Thoracic aorta (tissue), 2 donors: ENCODE data around the gene FRS2. TPM values are rescaled to one million over a fixed set of nuclear protein-coding genes. Genes with fewer than 3 reads are reported as not detected.

Source experiments
- ATAC-seq: fragments of 150-250 bp; one replicate; pipeline ENCODE4 v1.8.0; 2017; ENCODE audit warnings: low read depth; ENCODE audit not compliant: insufficient number of reproducible peaks, low FRiP score
- DNase-seq: peaks from one replicate; pipeline ENCODE4 v3.0.0-alpha.2; 2020; ENCODE audit warnings: low spot score
- H3K27ac ChIP-seq, 2 donors: fragments of 200-600 bp; sonication (generic); 1 replicate in 1 of 2; 2 replicates in 1 of 2; pipeline ENCODE4 v1.5.1; 2016; ENCODE audit warnings: mild to moderate bottlenecking in 2 of 2, moderate library complexity in 2 of 2
- H3K27me3 ChIP-seq: fragments of 200-600 bp; sonication (generic); replicated peaks from 2 replicates; pipeline ENCODE4 v1.6.0; 2016; ENCODE audit warnings: mild to moderate bottlenecking; ENCODE audit not compliant: insufficient read depth
- H3K36me3 ChIP-seq: fragments of 200-600 bp; sonication (generic); one replicate; pipeline ENCODE4 v1.5.1; 2016
- H3K4me1 ChIP-seq, 2 donors: fragments of 200-600 bp; sonication (generic); 1 replicate in 1 of 2; 2 replicates in 1 of 2; pipeline versions ENCODE4 v1.5.1 to v1.6.0; 2016; ENCODE audit warnings: low read depth in 2 of 2, mild to moderate bottlenecking in 1 of 2; ENCODE audit not compliant: control insufficient read depth in 1 of 2
- H3K4me3 ChIP-seq: fragments of 200-600 bp; sonication (generic); 2 replicates; pipeline ENCODE4 v1.5.1; 2016; ENCODE audit warnings: mild to moderate bottlenecking
- H3K9me3 ChIP-seq: fragments of 200-600 bp; sonication (generic); 2 replicates; pipeline ENCODE4 v1.5.1; 2016
- CTCF ChIP-seq: fragments of 200-600 bp; sonication (generic); IDR thresholded peaks from one replicate; pipeline ENCODE4 v1.5.1; 2019; ENCODE audit warnings: antibody characterized with exemption
- total RNA-seq, 2 donors: library from RNA; depleted of rRNA; stranded (reverse); fragments of >200 nt; gene quantifications; one replicate each; pipeline versions ENCODE4 v1.1.0 to v1.2.3, GENCODE V29; 2016

The FRS2 gene
- total RNA-seq, 2 donors from 2014 or later: 29.8 to 72.3 TPM

DNA sequence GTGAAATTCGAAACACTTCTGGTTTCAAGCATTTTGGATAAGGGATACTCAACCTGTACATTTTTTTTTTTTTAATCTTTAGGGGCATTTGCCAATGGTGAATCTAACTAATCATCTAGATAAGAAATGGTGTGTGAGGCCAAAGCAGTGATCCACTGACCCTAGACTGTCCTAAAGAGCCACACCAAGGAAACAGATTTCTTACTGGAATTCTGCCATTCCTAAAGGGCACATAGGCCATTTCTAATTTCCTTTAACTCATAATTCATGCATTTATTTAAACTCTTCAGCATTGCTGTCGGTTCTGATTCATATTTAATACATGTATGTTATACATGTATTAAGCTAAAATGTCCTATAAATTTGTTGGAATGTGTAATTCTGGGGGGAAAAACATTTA, 47.2 kb downstream of the FRS2 start:
- Histone ChIP-seq H3K27me3 (no peaks in the 10 kb centered on the region), H3K4me3 (no peak overlapping the region), H3K27ac (no peak overlapping the region), H3K9me3 (peaks cover 2% of the 10 kb centered on the region), H3K36me3 (no peaks in the 10 kb centered on the region), H3K4me1 (peaks cover 9 to 29% of the 10 kb centered on the region in 2 donors)
- TF ChIP-seq CTCF: no peak
- no peak for ATAC-seq
- DNase-seq: no peak

DNA sequence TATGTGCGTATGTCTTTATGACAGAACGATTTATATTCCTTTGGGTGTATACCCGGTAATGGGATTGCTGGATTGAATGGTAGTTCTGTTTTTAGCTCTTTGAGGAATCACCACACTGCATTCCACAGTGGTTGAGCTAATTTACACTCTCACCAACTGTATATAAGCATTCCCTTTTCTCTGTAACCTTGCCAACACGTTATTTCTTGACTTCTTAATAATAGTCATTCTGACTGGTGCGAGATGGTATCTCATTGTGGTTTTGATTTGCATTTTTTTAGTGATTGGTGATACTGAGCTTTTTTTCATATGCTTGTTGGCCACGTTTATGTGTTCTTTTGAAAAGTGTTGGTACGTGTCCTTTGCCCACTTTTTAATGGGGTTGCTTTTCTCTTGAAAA, 49.7 kb downstream of the FRS2 start:
- no peak for DNase-seq
- no peak for TF ChIP-seq CTCF

GRCh38 chr12:69523433-69524330, 53.5 kb downstream of the FRS2 start:
- no peak for TF ChIP-seq CTCF
- Histone ChIP-seq H3K9me3 (peaks cover 7% of the 10 kb centered on the region), H3K27ac (no peak overlapping the region), H3K36me3 (no peaks in the 10 kb centered on the region), H3K4me1 (peaks cover 28 to 42% of the 10 kb centered on the region in 2 donors), H3K27me3 (no peaks in the 10 kb centered on the region), H3K4me3 (no peak overlapping the region)
- no peak for DNase-seq
- ATAC-seq: no peak

More for the DNA sequence above, 49.7 kb downstream of the FRS2 start:
- Histone ChIP-seq H3K4me3 (no peak overlapping the region), H3K27ac (no peak overlapping the region), H3K9me3 (peaks cover 7% of the 10 kb centered on the region), H3K36me3 (no peaks in the 10 kb centered on the region), H3K27me3 (no peaks in the 10 kb centered on the region), H3K4me1 (peaks cover 3 to 16% of the 10 kb centered on the region in 2 donors)
- ATAC-seq: no peak

GRCh38 chr12:69524331-69524630, 54.1 kb downstream of the FRS2 start:
- Histone ChIP-seq H3K4me1 (peaks cover 28 to 44% of the 10 kb centered on the region in 2 donors), H3K36me3 (no peaks in the 10 kb centered on the region), H3K27ac (no peak overlapping the region), H3K4me3 (no peak overlapping the region), H3K27me3 (no peaks in the 10 kb centered on the region), H3K9me3 (peaks cover 7% of the 10 kb centered on the region)
- ATAC-seq: no peak
- no peak for DNase-seq
- no peak for TF ChIP-seq CTCF

DNA sequence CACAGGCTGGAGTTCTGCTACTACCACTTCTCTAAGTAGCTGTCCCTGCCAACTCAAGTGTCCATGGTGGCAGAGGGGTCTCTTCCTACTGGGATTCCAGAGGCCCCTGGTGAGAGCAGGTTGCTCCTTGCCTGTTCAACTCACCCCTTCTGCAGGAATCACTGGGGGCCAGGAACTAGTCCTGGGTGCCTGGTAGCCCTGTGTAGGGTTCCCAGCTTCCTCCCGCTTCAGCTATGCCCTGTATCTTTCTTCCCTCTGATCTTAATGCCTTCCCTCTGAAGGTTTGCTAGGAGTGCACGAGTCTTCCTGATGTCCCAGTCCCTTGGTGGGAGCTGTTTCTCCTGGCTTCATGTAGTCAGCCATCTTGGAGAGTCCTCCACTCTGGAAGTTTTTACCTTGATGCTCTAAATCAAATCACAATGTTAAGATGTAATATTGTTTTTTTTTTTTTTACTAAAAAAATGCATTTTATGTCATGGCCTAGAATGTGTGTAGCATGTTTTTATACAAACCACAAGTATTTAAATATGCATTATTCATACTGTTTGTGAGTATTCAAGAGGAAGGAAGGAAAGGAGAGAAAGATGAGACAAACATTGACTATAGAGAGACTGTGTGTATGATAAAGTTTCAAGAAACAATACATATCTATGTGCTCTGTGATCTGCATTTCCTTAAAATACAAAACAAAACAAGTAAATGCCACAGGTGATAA, 54.7 kb downstream of the FRS2 start:
- Histone ChIP-seq H3K27ac (no peak overlapping the region), H3K4me3 (no peak overlapping the region), H3K4me1 (peaks cover 28 to 44% of the 10 kb centered on the region in 2 donors), H3K27me3 (no peaks in the 10 kb centered on the region), H3K36me3 (no peaks in the 10 kb centered on the region), H3K9me3 (peaks cover 7% of the 10 kb centered on the region)
- DNase-seq (no peak), ATAC-seq (no peak)
- TF ChIP-seq CTCF: no peak
